GM18873 (cell line): Measurements from ENCODE around the gene CCRL2.
"Not testable (repeated sequence)": the region's sequence is repeated elsewhere in the genome, so short reads cannot be mapped to it uniquely, and the experiment has no call there.

ENCODE experiments used
- ATAC-seq: cut with Tn5 transposase; IDR thresholded peaks from one replicate; pipeline ENCODE4 v1.9.1; 2021; ENCODE audit warnings: mild to moderate bottlenecking, moderate library complexity, moderate number of reproducible peaks; ENCODE audit not compliant: unreplicated experiment, low FRiP score

CCRL2 gene

DNA sequence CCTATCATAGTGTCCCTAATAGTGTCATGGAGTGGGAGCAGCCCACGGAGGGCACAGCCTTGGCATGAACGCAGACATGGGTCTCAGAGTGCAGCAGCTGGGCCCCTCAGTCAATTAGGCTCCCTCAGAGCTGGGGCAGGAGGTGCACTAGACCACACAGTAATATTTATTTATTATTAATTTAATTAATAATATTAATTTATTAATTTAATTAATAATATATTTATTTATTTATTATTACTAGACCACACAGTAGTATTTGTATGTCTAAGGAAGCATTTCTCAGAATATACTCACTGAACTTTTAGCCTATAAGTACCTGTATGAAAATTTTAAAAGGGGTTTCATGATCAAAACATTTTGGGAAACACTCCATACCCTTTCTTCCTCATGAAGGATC lies 5.5 kb upstream of the CCRL2 start:
- ATAC-seq = no peak

DNA sequence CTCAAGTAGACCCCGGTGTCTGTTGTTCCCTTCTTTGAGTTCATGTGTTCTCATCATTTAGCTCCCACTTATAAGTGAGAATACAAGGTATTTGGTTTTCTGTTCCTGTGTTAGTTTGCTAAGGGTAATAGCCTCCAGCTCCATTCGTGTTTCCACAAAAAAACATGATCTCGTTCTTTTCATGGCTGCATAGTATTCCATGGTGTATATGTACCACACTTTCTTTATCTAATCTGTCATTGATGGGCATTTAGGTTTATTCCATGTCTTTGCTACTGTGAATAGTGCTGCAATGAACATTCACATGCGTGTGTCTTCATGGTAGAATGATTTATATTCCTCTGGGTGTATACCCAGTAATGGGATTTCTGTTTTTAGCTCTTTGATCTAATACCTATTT lies 4.2 kb upstream of the CCRL2 start:
- ATAC-seq = not testable (repeated sequence)

DNA sequence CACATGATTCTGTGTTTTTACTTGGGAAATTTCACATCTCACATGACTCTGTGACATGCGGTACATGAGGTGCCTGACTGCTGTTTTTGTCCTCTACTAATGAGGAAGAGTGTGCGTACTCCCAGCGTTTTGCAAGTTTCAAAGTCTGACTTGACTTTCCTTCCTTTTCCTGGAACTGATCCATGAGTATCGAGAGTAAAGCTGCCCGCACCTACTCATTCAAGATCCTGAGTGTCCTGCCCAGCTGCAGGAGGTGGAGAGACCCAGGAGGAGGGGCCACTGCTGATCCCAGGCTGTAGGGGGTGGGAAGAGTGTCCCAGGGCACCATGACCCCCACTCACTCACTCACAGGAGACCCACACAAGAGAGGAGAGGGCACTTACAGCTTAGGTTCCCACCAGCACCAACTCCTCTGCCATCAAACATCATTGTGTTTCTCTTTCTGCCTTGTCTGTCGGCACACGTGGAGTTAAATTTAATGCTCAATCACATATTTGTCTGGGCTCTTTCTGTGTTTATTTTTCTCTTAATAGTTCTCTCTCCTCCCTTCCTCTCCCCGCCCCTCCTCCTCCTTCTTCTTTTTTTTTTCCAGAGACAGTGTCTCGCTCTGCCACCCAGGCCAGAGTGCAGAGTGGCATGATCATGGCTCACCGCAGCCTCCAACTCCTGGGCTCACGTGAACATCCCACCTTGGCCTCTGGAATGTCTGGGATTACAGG lies 1.6 kb upstream of the CCRL2 start:
- ATAC-seq = no peak

DNA sequence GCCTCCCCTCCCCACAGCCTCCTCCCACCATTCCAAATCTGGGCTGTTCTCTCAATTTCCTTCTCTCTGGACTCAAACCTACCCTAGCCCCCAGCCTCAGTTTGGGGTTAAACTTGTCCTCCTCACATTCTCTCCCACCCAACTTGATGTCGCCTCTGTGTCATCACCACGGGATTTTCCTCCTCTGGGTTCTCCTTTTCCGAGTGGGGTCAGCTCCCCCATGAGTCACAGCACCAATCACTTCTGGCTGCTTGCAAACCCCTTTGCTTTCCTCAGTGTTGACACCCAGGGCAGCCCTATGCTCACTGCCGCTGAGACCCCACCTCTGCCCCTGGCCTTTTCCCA lies 644 bp upstream of the CCRL2 start:
- no peak for ATAC-seq

DNA sequence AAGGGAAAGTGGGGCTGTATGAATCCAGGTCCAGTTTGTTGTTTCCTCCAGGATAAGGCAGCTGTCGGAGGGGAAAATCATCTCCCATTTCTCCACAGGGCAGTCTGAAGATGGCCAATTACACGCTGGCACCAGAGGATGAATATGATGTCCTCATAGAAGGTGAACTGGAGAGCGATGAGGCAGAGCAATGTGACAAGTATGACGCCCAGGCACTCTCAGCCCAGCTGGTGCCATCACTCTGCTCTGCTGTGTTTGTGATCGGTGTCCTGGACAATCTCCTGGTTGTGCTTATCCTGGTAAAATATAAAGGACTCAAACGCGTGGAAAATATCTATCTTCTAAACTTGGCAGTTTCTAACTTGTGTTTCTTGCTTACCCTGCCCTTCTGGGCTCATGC lies 911 bp downstream of the CCRL2 start:
- ATAC-seq = no peak

DNA sequence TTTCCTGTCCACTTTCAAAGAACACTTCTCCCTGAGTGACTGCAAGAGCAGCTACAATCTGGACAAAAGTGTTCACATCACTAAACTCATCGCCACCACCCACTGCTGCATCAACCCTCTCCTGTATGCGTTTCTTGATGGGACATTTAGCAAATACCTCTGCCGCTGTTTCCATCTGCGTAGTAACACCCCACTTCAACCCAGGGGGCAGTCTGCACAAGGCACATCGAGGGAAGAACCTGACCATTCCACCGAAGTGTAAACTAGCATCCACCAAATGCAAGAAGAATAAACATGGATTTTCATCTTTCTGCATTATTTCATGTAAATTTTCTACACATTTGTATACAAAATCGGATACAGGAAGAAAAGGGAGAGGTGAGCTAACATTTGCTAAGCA lies 1.8 kb downstream of the CCRL2 start:
- no peak for ATAC-seq

DNA sequence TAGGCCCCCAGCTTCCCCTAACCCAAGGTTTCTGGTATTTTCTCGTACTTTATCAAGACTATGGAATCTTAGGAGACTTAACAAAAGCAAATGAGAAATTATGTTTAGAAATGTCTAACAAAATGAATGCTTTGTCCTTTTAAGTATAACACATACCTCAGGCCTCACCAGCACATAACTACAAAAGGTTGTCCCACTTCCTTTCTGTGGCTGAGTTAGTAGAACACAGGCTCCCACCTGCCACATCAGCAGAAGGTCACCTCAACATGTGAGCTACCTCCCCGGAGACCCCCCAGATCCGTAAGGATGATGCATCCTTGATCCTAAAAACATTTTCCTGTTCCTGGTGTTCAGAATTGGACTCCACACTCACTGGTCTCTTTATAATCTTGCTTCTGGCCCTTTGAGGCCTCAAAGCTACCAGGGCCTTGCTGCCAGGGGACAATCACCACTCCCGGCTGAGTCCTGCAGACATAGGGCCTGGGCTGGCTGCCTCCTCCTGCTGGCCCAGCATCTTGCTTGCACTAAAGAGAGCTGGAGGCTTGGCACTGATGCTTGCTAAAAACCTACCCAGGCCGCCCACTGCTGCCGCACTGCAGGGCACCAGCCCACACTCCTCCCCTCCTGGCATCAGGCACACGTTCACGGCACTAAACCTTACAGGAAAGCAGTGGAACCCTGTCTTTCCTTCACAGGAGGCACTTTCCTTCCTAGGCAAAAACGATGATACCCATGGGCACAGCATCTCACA lies 2.9 kb downstream of the CCRL2 start:
- ATAC-seq = no peak

DNA sequence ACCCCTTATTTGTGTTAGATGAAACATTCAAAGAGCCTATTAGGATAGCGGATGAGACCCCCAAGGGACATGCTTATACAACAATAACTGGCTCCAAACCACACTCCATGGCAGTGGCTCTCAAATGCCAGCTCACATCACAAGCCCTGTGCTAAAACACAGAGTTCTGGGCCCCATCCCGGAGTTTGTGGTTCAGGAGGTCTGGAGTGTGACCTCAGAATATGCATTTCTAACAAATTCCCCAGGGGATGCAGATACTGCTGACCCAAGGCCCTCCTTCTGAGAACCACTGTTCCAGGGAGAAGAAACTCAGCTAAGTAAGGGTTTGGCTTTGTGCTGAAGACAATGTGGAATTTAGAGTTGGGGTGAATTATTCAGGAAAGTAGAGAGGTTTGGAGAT lies 3.6 kb downstream of the CCRL2 start:
- ATAC-seq = no peak

DNA sequence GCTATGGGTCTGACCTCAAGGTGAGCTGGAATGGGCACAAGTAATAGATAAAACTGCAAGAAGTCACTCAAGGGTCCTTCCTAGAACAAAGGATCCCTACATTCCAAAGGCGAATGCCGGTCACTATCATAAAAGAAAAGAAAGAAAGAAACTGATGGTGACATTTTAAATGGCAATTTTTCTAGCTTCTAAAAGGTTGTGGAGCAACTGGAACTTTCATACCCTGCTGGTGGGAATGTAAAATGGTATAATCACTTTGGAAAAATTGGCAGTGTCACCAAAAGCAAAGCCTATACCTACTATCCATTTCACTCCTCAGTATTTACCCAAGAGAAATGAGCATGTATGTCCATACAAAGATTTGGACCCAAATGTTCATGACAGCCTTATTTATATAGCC lies 4.2 kb downstream of the CCRL2 start:
- ATAC-seq = no peak

DNA sequence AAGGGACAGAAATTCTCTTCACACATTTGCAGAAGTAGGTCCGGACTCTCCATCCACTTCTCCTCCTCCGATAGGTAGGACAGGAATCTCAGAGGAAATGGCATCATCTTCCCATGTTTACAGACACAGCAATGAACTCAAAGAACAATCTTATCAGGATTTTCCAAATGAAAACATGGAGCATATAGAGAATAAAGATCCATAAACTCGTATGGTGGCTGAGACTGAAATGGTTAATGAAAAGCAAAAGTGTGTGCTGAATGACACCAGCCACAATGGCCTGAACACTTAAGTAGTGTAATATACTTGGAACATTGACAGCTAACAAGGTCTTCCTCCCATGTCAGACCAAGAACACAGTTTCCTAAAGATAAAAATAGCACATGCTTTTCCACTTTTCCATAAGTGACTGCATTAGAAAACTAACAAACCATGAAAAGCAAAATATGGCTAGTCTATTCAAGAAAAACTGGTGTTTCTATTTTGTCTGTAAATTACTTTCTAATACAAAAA lies 5.8 kb downstream of the CCRL2 start:
- ATAC-seq = no peak

DNA sequence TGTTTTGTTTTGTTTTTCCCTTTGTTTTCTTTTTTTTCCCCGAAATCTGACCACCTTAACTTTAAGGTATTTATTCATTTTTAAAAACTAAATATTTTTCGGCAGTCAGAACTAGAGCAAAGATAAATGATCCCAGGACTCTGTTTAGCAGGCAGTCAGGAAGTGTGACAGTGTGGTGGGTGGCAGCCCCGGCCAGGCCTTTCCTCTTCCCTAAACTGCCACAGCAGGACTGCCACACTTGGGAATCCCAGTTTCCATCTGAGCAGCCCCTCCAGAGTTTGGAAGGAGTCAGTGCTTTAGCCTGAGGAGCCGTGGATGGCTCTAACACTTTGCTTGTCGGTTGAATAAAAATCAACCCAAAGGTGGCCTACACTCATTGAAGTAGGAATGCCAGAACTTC lies 6.9 kb downstream of the CCRL2 start:
- no peak for ATAC-seq

DNA sequence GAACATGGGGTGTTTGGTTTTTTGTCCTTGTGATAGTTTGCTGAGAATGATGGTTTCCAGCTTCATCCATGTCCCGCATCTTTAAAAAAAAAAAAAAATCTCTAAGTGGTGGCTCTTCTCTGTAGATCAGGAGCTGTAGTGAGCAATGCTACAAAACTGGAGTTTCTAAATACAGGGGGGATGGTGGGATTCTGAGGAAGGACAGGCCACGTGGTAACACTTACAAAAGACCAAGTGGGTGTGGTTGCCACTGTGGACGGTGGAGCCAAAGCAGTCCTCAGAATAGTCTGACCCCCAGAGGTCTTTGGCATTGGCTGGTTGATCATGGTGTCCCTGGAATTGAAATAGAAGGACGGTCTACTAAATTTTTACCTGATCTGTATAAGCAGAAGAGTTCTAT lies 7.7 kb downstream of the CCRL2 start:
- ATAC-seq = no peak

DNA sequence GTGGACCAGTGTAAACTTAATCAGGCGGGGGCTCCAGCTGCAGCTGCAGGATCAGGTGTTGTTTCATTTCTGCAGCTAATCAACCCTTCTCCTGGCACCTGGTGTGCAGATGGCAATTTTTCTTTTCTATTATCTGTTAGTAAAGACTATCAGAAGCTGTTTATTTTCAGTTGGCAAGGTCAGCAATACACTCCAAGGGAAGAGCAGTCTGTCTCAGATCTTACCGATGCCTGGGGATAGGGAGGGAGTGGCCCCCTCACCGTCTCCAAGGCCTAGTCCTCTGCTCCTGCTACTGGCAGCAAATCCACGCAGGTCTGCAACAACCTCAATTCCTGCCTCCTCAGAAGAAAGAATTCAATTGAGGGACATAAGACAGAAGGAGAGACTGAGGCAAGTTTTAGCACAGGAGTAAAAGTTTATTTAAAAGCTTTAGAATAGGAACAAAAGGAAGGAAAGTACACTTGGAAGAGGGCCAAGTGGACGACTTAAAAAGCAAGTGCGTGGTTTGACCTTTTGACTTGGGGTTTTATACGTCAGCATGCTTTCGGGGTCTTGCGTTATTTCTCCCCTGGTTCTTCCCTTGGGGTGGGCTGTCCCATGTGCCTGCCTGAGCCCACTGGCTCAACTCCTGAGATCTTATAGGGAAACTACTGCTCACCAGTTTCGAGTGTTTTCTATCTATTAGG lies 9.2 kb downstream of the CCRL2 start:
- ATAC-seq = no peak

DNA sequence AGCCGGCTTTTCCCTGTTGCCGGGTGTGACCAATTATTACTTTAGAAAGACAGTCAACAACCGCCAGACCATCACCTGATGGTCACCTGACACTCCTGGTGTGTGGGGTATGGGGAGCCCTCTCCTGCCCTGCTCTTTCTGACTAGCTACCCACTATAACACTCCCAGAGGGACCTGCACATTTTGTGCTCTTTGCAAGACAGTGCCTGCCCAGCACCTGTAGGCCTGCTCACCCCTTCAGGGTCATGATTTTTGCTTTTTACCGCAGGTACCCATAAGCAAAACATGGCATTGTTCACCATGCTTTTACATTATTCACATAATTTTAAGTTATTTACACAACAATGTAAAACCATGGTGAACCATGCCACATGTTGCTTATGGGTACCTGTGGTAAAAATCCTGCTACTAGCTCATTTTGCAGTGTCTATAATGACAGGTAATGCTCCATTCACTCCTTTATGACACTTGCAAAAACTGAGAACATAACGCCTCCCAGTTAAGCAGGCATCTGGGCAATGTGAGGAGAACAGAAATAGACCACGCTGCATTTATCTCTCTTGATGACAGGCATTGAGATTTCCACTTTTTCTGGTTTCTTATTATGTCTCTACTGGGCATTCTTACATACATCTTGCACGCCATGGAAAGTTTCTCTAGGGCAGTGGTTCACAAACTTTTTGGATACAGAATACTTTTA lies 9.9 kb downstream of the CCRL2 start:
- no peak for ATAC-seq

DNA sequence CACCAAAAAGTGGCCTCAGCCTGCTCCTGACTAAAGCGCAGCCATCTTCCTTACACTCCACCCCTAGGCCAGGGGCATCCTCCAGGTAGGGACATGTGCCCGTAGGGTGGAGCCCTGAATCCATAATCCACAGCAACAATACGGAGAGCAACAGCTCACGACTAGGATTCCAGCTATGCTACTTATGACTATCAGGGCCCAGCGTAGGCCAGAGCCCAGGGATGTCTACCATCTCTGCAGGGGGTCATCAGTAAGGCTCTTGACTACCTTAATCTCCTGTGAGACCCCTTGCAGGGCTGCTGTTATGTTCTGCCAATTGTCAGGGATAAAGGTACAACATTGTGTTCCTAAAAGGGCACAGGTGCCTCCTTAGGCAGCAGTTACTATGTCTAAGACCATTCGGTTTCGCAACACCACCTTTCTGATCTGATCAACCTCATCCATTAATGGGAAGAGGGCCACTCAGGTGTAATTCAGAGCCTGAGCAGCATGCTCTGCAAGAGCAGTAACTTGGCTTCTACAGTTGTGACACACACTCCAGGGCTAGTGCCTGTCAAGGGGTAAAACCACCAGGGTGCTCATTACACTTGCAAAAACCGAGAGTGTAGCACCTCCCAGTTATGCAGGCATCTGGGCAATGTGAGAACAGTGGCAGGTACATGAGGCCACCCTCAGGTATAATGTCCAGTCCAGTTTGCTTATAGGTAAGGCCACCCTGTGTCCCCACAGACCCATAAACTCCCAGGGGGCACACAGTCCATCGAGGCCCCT lies 11.0 kb downstream of the CCRL2 start:
- no peak for ATAC-seq

DNA sequence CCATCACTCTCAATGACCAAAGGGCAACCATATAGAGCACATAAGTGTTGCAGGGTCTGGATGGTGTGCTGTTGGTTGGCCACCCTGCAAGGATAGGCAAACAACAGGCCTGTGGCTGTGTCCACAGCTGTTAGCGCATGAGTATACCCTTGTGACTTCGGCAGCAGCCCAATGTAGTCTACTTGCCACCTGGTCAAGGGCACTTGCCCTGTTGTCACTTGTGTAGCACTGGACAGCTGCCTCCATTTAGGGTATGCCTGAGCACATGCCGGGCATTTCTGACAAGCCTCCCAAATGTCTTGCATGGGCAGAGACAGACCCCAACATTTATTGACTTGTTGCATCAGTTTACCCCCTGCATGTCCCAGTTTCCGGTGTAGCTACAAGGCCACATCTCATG lies 12.8 kb downstream of the CCRL2 start:
- no peak for ATAC-seq

DNA sequence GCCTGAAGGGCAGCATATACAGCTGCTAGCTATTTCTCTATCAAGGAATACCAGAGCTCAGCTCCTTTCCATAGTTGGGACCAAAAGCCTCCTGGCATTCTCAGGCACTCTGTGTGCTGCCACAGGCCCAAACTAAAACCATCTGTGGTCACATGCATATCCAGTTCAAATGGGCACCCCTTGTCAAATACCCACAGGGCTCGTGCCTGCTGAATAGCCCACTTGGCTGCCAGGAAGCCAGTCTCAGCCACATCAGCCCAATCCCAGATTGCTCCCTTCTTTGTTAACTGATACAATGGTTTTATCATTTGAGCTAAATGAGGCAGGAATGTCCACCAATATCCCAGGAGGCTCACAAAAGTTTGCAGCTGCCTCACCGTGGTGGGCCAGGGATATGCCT lies 13.9 kb downstream of the CCRL2 start:
- no peak for ATAC-seq

DNA sequence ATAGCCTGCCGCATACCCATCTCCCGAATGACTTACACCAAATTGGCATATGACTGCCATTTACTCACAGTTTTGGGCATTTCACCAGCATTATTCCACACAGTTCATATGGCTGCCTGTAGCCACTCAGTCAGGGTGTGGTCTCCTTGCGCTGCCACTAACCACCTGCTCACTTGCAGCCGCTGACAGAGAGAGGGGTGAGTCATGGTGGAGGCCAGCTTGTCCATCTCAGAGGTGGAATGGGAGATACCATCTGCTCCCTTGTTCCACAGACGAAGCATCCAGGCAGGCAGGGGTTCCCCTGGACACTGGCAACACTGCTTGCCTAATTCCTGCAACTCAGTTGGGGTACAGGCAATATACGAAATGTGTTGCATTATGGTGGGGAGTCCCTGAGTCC lies 15.6 kb downstream of the CCRL2 start:
- ATAC-seq = no peak

DNA sequence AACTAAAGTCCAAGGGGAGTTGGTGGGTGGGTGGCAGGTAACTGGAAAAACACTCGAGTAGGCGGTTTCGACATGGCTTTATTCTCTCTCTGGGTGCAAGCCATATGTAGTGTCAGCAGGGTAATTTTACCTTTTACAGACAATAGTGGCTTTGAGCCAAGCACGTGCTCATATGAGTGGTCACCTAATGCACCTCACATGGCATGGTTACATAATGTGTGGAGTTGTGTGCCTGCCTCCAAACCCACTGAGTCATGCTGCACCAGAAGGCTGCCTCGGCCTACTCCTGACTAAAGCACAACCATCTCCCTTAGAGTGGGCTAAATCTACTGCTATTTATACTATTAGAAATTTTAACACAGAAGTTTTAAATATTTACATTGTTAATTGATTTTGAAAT lies 16.5 kb downstream of the CCRL2 start:
- ATAC-seq = no peak

DNA sequence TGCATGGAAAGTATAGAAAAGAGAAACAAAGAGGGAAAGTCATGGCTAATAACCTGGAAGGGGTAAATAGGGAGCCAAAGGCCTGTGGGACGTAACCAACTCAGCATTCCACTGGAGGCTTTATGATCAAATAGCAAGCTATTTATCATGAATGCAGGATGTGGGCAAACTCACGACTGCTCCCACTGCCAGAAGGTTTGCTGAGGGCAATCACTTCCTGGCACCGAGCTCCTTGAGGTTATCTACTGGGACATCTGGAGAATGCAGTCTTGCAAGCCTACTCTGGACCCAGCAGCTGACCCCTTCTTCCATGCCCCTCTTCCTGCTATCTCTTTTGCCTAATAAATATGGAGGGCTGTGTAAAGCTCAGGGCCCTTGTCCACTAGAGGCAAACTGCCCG lies 19.4 kb downstream of the CCRL2 start:
- not testable (repeated sequence) for ATAC-seq
